PC-3 (cell line): ENCODE results near the gene LPCAT4.
"Not testable (repeated sequence)": the region's sequence is repeated elsewhere in the genome, so short reads cannot be mapped to it uniquely, and the experiment has no call there.

Experiments
- CTCF ChIP-seq: fragments of 300-600 bp; sonication (generic); conservative IDR thresholded peaks from 2 replicates; pipeline ENCODE4 v1.5.1; 2017; ENCODE audit warnings: antibody characterized with exemption, low read depth, mild to moderate bottlenecking, low read length
- EZH2 ChIP-seq: fragments of 300-600 bp; sonication (generic); IDR thresholded peaks from one replicate; pipeline ENCODE4 v1.6.1; 2017; ENCODE audit warnings: antibody characterized with exemption, mild to moderate bottlenecking, low read length; ENCODE audit not compliant: unreplicated experiment

GRCh38 chr15:34403160-34403598 lies 36.2 kb upstream of the LPCAT4 start:
- TF ChIP-seq CTCF, EZH2: not testable (repeated sequence)
